ENCODE measurements around the gene CDH16.

Gene CDH16

DNA sequence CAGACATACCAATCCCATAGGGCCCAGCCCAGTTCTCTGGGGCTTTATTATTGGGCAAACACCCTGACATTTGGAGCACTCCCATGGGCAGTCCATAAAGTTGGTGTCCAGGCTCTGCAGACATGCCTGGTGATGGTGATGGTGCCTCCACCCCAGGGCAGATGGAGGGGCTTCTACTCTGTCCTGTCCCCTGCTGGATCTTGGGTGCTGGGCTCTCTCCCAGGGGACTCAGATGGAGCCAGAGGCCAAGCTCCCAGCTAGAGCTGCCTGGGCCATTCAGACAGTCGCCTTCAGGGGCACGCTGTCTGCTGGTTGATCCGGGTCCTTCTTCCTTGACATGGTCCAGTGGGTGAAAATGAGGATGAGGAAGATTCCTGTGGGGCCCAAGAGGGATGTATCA, 10.6 kb downstream of the CDH16 start:
- in situ Hi-C loops (cut with HindIII; ENCODE audit: low pct_ligation_motif_present, low sequenced_read_pairs): no loop called here
- TF ChIP-seq, protein P1, sequence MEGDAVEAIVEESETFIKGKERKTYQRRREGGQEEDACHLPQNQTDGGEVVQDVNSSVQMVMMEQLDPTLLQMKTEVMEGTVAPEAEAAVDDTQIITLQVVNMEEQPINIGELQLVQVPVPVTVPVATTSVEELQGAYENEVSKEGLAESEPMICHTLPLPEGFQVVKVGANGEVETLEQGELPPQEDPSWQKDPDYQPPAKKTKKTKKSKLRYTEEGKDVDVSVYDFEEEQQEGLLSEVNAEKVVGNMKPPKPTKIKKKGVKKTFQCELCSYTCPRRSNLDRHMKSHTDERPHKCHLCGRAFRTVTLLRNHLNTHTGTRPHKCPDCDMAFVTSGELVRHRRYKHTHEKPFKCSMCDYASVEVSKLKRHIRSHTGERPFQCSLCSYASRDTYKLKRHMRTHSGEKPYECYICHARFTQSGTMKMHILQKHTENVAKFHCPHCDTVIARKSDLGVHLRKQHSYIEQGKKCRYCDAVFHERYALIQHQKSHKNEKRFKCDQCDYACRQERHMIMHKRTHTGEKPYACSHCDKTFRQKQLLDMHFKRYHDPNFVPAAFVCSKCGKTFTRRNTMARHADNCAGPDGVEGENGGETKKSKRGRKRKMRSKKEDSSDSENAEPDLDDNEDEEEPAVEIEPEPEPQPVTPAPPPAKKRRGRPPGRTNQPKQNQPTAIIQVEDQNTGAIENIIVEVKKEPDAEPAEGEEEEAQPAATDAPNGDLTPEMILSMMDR (IDR thresholded peaks at IDR 0.05; ENCODE audit: low read depth, low read length, missing control alignments): no peak
- Histone ChIP-seq H3K36me3 (replicated peaks) (no peaks in the 10 kb centered on the region), H3K27me3 (replicated peaks) (peaks cover 2% of the 10 kb centered on the region), H3K27ac (no peak overlapping the region), H3K4me3 (ENCODE audit: low read depth, low read length) (no peak overlapping the region)
- DNase-seq: no peak

GRCh38 chr16:66906916-66907836, 11.5 kb downstream of the CDH16 start:
- no peak overlapping the region for H3K4me3 ChIP-seq (ENCODE audit: low read depth, low read length)
- in situ Hi-C loops (cut with HindIII; ENCODE audit: low pct_ligation_motif_present, low sequenced_read_pairs): no loop called here
- TF ChIP-seq, protein P1 (IDR thresholded peaks at IDR 0.05; ENCODE audit: low read depth, low read length, missing control alignments): no peak

DNA sequence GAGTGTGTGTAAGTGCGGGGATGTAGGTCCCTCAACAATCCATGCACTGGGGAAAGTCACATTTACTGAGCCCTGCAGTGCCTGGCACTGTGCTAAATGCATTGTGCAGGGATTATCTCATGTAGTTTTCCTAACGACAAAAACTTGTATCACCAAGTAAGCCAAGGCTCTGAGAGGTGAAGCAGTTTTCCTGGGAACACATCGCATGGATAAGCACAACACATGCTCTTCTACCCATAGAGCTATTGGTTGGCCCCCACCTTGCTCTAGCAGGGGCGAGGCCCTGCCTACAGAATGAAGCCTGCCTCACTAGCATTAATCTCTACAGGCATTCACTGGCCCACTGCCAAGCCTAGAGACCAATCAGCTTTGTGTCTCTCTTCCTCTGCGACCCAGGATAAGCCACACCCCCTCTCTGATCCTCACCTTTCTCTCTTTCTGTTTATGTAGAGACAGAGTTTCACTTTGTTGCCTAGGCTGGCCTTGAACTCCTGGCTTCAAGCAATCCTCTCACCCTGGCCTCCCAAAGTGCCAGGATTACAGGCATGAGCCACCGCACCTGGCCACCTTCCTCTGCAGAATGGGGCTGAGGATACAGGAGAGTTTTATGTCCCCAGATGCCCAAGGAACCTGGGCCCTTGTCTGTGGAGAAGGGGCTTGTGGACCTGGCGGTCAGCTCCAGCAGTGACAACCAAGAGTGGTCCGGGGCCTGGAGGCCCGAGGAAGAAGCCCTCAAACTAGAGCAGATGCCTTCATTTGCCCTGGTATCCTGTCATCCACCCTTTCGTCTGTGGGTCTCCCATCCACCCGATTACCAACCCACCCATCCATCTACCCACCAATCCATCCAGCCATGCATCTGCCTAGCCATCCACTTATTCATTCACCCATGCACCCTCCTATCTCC, 12.8 kb downstream of the CDH16 start:
- H3K4me3 ChIP-seq (ENCODE audit: low read depth, low read length): no peak overlapping the region

More at GRCh38 chr16:66906916-66907836, 11.5 kb downstream of the CDH16 start:
- H3K27me3 ChIP-seq (replicated peaks): peaks cover 2% of the 10 kb centered on the region
- no peak for DNase-seq
- no peaks in the 10 kb centered on the region for H3K36me3 ChIP-seq (replicated peaks)
- H3K27ac ChIP-seq: no peak overlapping the region

GRCh38 chr16:66904846-66905632, 13.6 kb downstream of the CDH16 start:
- Histone ChIP-seq H3K4me3 (ENCODE audit: low read depth, low read length) (no peak overlapping the region), H3K27me3 (replicated peaks) (peaks cover 2% of the 10 kb centered on the region), H3K27ac (no peak overlapping the region), H3K36me3 (replicated peaks) (no peaks in the 10 kb centered on the region)
- TF ChIP-seq, protein P1 (IDR thresholded peaks at IDR 0.05; ENCODE audit: low read depth, low read length, missing control alignments): no peak
- in situ Hi-C loops (cut with HindIII; ENCODE audit: low pct_ligation_motif_present, low sequenced_read_pairs): no loop called here
- no peak for DNase-seq

More for the DNA sequence above, 12.8 kb downstream of the CDH16 start:
- TF ChIP-seq, protein P1 (IDR thresholded peaks at IDR 0.05; ENCODE audit: low read depth, low read length, missing control alignments): no peak
- DNase-seq: no peak
- peaks cover 2% of the 10 kb centered on the region for H3K27me3 ChIP-seq (replicated peaks)
- in situ Hi-C loops (cut with HindIII; ENCODE audit: low pct_ligation_motif_present, low sequenced_read_pairs): no loop called here
- no peaks in the 10 kb centered on the region for H3K36me3 ChIP-seq (replicated peaks)
- H3K27ac ChIP-seq: no peak overlapping the region

DNA sequence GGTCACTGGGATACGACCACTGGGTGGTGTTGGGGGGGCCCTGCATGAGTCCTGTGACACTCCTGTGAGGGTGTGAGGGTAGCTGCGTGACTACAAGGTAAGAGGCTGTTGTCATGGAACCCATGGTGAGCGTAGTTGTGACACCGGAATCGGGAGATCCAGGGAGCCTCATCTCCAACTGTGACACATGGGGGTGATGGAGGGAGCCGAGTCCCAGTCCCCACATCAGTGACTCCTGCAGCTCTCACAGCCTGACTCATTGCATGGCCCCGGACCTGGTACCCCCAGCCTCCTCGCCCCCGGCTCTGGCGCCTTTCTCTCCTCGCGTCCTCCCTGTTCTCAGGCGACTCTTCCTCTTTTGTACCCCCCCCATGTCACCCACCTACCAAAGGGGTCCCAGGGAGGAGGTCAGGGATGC, 14.2 kb downstream of the CDH16 start:
- Histone ChIP-seq H3K27me3 (replicated peaks) (peaks cover 2% of the 10 kb centered on the region), H3K36me3 (replicated peaks) (no peaks in the 10 kb centered on the region), H3K4me3 (ENCODE audit: low read depth, low read length) (no peak overlapping the region), H3K27ac (no peak overlapping the region)
- TF ChIP-seq, protein P1 (IDR thresholded peaks at IDR 0.05; ENCODE audit: low read depth, low read length, missing control alignments): no peak
- in situ Hi-C loops (cut with HindIII; ENCODE audit: low pct_ligation_motif_present, low sequenced_read_pairs): no loop called here
- no peak for DNase-seq
